Progenitor cell of endocrine pancreas (in vitro differentiated cells): ENCODE measurements around the gene TREM2. TPM values are rescaled to one million over a fixed set of nuclear protein-coding genes. Genes with fewer than 3 reads are reported as not detected.
"Not testable (repeated sequence)": the region's sequence is repeated elsewhere in the genome, so short reads cannot be mapped to it uniquely, and the experiment has no call there.

ENCODE experiments used
- DNase-seq: peaks from one replicate; pipeline ENCODE4 v3.0.0; 2021; ENCODE audit warnings: low spot score; ENCODE audit not compliant: unreplicated experiment
- H3K27ac Mint-ChIP-seq: 2 replicates; pipeline ENCODE4 v1.8.0; 2021; ENCODE audit warnings: mild to moderate bottlenecking, moderate library complexity, mixed read lengths
- H3K27me3 Mint-ChIP-seq: 2 replicates; pipeline ENCODE4 v1.8.0; 2021; ENCODE audit warnings: mixed read lengths
- H3K36me3 Mint-ChIP-seq: 2 replicates; pipeline ENCODE4 v1.8.0; 2022; ENCODE audit warnings: mixed read lengths; ENCODE audit not compliant: insufficient read depth
- H3K4me1 Mint-ChIP-seq: 2 replicates; pipeline ENCODE4 v1.8.0; 2021; ENCODE audit warnings: low read depth, mixed read lengths
- H3K4me3 Mint-ChIP-seq: 2 replicates; pipeline ENCODE4 v1.8.0; 2021; ENCODE audit warnings: low read depth, mild to moderate bottlenecking, moderate library complexity, mixed read lengths
- H3K9me3 Mint-ChIP-seq: 2 replicates; pipeline ENCODE4 v1.8.0; 2021; ENCODE audit warnings: low read depth, mixed read lengths
- total RNA-seq: library from RNA; stranded (reverse); gene quantifications from 2 replicates; pipeline ENCODE4 v1.2.1, GENCODE V29; 2021
- TF ChIP-seq, protein P1 (sequence below): fragments of 200-600 bp; sonication (generic); IDR thresholded peaks from one replicate; pipeline ENCODE4 v1.5.0; 2021; ENCODE audit warnings: antibody characterized with exemption, mild to moderate bottlenecking; ENCODE audit not compliant: unreplicated experiment

Gene TREM2
- total RNA-seq, 1 donor from 2014 or later, result not detected

DNA sequence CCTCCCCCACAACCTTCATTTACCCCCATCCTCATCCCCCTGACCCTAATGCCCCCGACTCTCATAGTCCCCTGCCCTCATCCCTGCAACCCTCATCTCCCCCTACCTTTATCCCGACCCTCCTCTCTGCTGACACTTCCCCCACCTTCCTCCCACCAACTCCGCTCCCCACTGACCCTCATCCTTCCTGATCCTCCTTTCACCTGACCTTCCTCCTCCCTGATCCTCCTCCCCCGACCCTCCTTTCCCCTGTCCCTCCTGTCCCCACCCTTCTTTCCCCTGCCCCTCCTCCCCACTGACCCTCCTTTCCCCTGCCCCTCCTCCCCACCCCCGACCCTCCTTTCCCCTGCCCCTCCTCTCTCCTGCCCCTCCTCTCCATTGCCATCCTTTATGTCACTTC, 31.0 kb upstream of the TREM2 start:
- TF ChIP-seq, protein P1, sequence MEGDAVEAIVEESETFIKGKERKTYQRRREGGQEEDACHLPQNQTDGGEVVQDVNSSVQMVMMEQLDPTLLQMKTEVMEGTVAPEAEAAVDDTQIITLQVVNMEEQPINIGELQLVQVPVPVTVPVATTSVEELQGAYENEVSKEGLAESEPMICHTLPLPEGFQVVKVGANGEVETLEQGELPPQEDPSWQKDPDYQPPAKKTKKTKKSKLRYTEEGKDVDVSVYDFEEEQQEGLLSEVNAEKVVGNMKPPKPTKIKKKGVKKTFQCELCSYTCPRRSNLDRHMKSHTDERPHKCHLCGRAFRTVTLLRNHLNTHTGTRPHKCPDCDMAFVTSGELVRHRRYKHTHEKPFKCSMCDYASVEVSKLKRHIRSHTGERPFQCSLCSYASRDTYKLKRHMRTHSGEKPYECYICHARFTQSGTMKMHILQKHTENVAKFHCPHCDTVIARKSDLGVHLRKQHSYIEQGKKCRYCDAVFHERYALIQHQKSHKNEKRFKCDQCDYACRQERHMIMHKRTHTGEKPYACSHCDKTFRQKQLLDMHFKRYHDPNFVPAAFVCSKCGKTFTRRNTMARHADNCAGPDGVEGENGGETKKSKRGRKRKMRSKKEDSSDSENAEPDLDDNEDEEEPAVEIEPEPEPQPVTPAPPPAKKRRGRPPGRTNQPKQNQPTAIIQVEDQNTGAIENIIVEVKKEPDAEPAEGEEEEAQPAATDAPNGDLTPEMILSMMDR, result no peak
- Mint-ChIP-seq H3K27me3 (peaks cover 43% of the 10 kb centered on the region), H3K36me3 (no peaks in the 10 kb centered on the region), H3K27ac (no peak overlapping the region), H3K4me3 (no peak overlapping the region), H3K4me1 (no peaks in the 10 kb centered on the region), H3K9me3 (no peaks in the 10 kb centered on the region)
- no peak for DNase-seq

DNA sequence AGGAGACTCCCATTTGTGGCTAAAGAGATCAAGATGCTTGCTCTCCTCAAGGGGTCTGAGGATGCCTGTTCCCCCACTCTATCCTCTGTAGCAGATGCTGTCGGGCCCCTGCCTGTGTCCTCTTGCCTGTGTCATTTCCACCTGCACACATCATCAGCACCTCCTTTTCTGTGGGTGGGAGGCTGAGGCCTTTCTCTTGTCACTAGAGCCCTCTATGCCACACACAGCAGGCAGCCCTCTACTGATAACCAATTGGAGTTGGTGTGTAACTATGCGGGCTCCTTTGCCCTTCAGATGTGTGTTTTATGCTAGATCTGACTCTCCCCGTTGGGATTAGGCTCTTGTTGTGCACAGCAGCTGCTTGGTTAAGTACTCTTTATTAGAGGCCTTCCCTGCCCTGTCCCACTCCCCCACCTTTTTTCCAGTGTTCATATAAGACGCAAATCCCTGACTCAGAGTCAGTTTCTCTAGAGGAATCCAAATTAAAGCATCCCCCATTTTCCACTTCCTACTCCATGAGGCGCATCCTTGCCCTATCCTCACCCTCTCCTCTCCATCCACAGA, 30.3 kb upstream of the TREM2 start:
- no peak overlapping the region for H3K27ac Mint-ChIP-seq
- no peaks in the 10 kb centered on the region for H3K9me3 Mint-ChIP-seq
- no peak overlapping the region for H3K4me3 Mint-ChIP-seq
- no peaks in the 10 kb centered on the region for H3K36me3 Mint-ChIP-seq
- H3K27me3 Mint-ChIP-seq, result peaks cover 43% of the 10 kb centered on the region
- TF ChIP-seq, protein P1, result no peak
- DNase-seq, result no peak
- H3K4me1 Mint-ChIP-seq, result no peaks in the 10 kb centered on the region

DNA sequence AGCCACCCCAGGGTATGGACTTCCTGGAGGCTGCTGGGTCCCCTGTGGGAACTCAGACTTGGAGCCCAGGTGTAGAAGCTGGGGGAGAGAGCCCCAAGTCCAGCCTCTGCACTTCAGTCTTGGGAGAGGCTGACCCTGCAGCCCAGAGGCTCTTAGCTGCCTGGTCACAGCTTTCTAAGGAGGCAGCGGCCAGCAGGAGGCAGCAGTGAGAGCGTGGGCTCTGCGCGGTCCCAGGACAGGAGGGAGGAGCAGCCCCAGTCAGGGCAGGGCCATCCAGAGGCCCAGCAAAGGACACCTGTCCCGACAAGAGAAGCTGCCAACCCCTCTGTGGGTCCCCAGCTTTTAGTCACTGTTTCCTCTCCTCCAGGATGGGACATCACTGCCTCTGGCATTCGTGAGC, 28.7 kb upstream of the TREM2 start:
- Mint-ChIP-seq H3K9me3 (no peaks in the 10 kb centered on the region), H3K4me3 (no peak overlapping the region), H3K27me3 (peaks cover 35% of the 10 kb centered on the region), H3K36me3 (no peaks in the 10 kb centered on the region), H3K4me1 (peaks cover 13% of the 10 kb centered on the region), H3K27ac (no peak overlapping the region)
- DNase-seq, result no peak
- TF ChIP-seq, protein P1, result peak; percentile 58

DNA sequence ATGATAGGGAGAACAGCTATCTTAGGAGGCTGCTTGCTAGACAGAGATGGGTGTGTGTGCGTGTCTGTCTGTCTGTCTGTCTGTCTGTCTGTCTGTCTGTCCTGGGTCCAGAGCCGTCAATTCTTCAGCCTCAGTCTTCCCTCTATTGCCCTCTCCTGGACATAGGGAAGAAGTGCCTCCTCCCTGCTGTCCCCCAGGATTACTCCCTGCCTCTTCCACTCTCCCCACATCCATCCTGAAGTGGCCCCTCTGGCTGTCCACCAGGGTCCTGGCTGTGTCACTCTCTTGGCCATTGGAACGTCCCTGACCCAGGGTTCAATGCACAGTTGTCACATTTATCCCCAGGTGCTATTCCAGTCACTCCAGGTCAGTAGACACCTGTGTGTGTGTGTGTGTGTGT, 27.9 kb upstream of the TREM2 start:
- no peaks in the 10 kb centered on the region for H3K9me3 Mint-ChIP-seq
- peaks cover 13% of the 10 kb centered on the region for H3K4me1 Mint-ChIP-seq
- TF ChIP-seq, protein P1, result no peak
- no peak for DNase-seq
- peaks cover 28% of the 10 kb centered on the region for H3K27me3 Mint-ChIP-seq
- H3K36me3 Mint-ChIP-seq, result no peaks in the 10 kb centered on the region
- H3K27ac Mint-ChIP-seq, result no peak overlapping the region
- H3K4me3 Mint-ChIP-seq, result no peak overlapping the region

DNA sequence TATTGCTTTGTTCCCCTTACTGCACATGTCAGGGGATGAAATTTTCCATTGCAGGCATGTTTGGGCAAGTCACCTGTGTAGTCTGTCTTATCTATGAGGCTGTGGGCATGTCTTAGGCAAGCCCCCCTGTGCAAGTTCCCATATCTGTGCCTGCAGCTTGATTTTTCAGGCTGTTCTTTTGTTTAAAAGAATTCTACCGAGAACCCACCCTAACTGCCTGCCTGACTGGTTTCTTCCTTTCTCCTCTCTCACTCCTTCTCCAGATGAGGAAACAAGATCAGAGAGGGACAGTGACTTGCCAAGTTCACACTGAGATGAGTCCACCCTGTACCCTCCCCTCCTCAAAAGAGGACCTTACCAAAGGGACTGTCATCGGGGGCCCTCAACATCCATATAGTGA, 27.1 kb upstream of the TREM2 start:
- TF ChIP-seq, protein P1, result no peak
- no peak for DNase-seq
- H3K27me3 Mint-ChIP-seq, result peaks cover 26% of the 10 kb centered on the region
- H3K4me1 Mint-ChIP-seq, result peaks cover 13% of the 10 kb centered on the region
- no peaks in the 10 kb centered on the region for H3K36me3 Mint-ChIP-seq
- H3K4me3 Mint-ChIP-seq, result no peak overlapping the region
- H3K9me3 Mint-ChIP-seq, result no peaks in the 10 kb centered on the region
- no peak overlapping the region for H3K27ac Mint-ChIP-seq

DNA sequence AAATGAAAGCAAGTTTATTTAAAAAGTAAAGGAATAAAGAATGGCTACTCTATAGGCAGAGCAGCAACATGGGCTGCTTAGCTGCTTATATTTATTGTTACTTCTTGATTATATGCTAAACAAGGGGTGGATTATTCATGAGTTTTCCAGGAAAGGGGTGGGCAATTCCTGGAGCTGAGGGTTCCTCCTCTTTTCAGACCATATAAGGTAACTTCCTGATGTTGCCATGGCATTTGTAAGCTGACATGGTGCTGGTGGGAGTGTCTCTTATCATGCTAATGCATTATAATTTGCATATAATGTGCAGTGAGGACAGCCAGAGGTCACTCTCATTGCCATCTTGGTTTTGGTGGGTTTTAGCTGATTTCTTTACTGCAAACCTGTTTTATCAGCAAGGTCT, 26.1 kb upstream of the TREM2 start:
- not testable (repeated sequence) for H3K9me3 Mint-ChIP-seq, DNase-seq, H3K27ac Mint-ChIP-seq, H3K36me3 Mint-ChIP-seq, H3K4me3 Mint-ChIP-seq
- H3K4me1 Mint-ChIP-seq, result peaks cover 13% of the 10 kb centered on the region
- peaks cover 20% of the 10 kb centered on the region for H3K27me3 Mint-ChIP-seq
